HepG2 (cell line): ENCODE results near the gene MTFR1L. TPM values are rescaled to one million over a fixed set of nuclear protein-coding genes. Genes with fewer than 3 reads are reported as not detected.

ENCODE experiments used
- ATAC-seq: fragments of 200-7000 bp; cut with Tn5 transposase; 3 replicates; pipeline ENCODE4 v1.9.1; 2020; ENCODE audit warnings: mild to moderate bottlenecking, moderate library complexity
- BruUV-seq: library from RNA; stranded (reverse); fragments of 400-500 nt; replicated peaks from 2 replicates; lab custom pipeline; 2021; lab: Mats Ljungman, UMichigan
- CTCF ChIA-PET: fragments of 300-600 bp; formaldehyde crosslinking; extraction: SDS; loops from one replicate; lab custom pipeline; 2021; ENCODE audit warnings: low total read pairs, inconsistent platforms, low intra/inter-chr PET ratio; lab: Yijun Ruan, JAX
- POLR2A ChIA-PET: fragments of 350-600 bp; sonication (Branson Sonifier 250); formaldehyde crosslinking; loops from one replicate; lab custom pipeline; 2020; ENCODE audit warnings: antibody characterized with exemption, inconsistent platforms; lab: Yijun Ruan, JAX
- DNase-seq: peaks from one replicate; pipeline ENCODE4 v3.0.0-alpha.2; 2015; ENCODE audit warnings: low spot score
- FAIRE-seq: peaks from 3 replicates; lab custom pipeline; 2011; peaks lifted over from hg19 to GRCh38; lab: Jason Lieb, UNC
- H2AFZ ChIP-seq: one replicate; pipeline ENCODE4 v1.6.1; 2011; ENCODE audit warnings: low read length, inconsistent platforms
- H3K27ac ChIP-seq: fragments of 300-600 bp; 3 replicates; pipeline ENCODE4 v1.8.0; 2011; ENCODE audit warnings: mixed run types, mild to moderate bottlenecking, mixed read lengths, low read length, inconsistent platforms; ENCODE audit not compliant: insufficient read depth; ENCODE audit errors: extremely low read length
- H3K27me3 ChIP-seq, 2 experiments: fragments of 200-600 bp in 1 of 2; 2 replicates in 1 of 2; 3 replicates in 1 of 2; pipeline versions ENCODE4 v1.6.0 to v1.8.0; 2011; ENCODE audit warnings: low read length in 2 of 2, mild to moderate bottlenecking in 2 of 2, moderate library complexity in 2 of 2, inconsistent platforms in 1 of 2; ENCODE audit not compliant: insufficient read depth in 2 of 2, control insufficient read depth in 1 of 2
- H3K36me3 ChIP-seq, 2 experiments: fragments of 200-600 bp in 1 of 2; replicated peaks in 1 of 2; 2 replicates in 1 of 2; 3 replicates in 1 of 2; pipeline versions ENCODE4 v1.5.1 to v1.8.0; 2011; ENCODE audit warnings: low read length in 2 of 2, inconsistent platforms in 1 of 2; ENCODE audit not compliant: insufficient read depth in 2 of 2, control insufficient read depth in 1 of 2
- H3K4me1 ChIP-seq: 2 replicates; pipeline ENCODE4 v1.5.1; 2012; ENCODE audit warnings: low read length, inconsistent platforms; ENCODE audit not compliant: insufficient read depth
- H3K4me2 ChIP-seq: 2 replicates; pipeline ENCODE4 v1.6.0; 2011; ENCODE audit warnings: low read depth, low read length, inconsistent platforms
- H3K4me3 ChIP-seq, 3 experiments: fragments of 200-600 bp in 1 of 3; sonication (generic), shearing (Covaris generic) in 1 of 3; replicated peaks in 1 of 3; 2 replicates each; pipeline ENCODE4 v1.5.1; 2011 to 2016; ENCODE audit warnings: low read length in 3 of 3, inconsistent platforms in 2 of 3, low read depth in 2 of 3, mild to moderate bottlenecking in 2 of 3, control low read depth in 1 of 3, mixed read lengths in 1 of 3; ENCODE audit not compliant: insufficient read depth in 1 of 3
- H3K79me2 ChIP-seq: one replicate; pipeline ENCODE4 v1.6.1; 2011; ENCODE audit warnings: low read length, inconsistent platforms; ENCODE audit not compliant: insufficient read depth
- H3K9ac ChIP-seq: 2 replicates; pipeline ENCODE4 v1.6.0; 2011; ENCODE audit warnings: mild to moderate bottlenecking, low read depth, low read length, inconsistent platforms; ENCODE audit not compliant: insufficient read depth
- H3K9me3 ChIP-seq: 2 replicates; pipeline ENCODE4 v1.5.1; 2012; ENCODE audit warnings: mild to moderate bottlenecking, low read length
- H4K20me1 ChIP-seq: 2 replicates; pipeline ENCODE4 v1.6.0; 2011; ENCODE audit warnings: inconsistent platforms, mild to moderate bottlenecking, low read length, moderate library complexity; ENCODE audit not compliant: insufficient read depth
- ARID2 ChIP-seq: sonication (generic); formaldehyde crosslinking; IDR thresholded peaks from 2 replicates; pipeline ENCODE4 v1.8.1; 2022; ENCODE audit warnings: mild to moderate bottlenecking, missing genetic modification reagents, borderline replicate concordance
- ARID3A ChIP-seq: IDR thresholded peaks from 2 replicates; pipeline ENCODE4 v1.6.1; 2012; ENCODE audit warnings: low read depth, low read length, improper control_type of control experiment
- BCL6 ChIP-seq: IDR thresholded peaks from 2 replicates; pipeline ENCODE4 v1.6.1; 2016; ENCODE audit warnings: missing genetic modification reagents, missing compliant biosample characterization
- ERF ChIP-seq: IDR thresholded peaks from 2 replicates; pipeline ENCODE4 v1.6.1; 2018; ENCODE audit warnings: missing biosample characterization, missing genetic modification reagents
- FOSL1 ChIP-seq: sonication (generic); formaldehyde crosslinking; IDR thresholded peaks from 2 replicates; pipeline ENCODE4 v1.9.0; 2021; ENCODE audit warnings: missing genetic modification reagents, borderline replicate concordance
- HCFC1 ChIP-seq: fragments of 150-350 bp; IDR thresholded peaks from 2 replicates; pipeline ENCODE4 v1.6.1; 2014; ENCODE audit warnings: low read depth, low read length
- HOXA9 ChIP-seq: sonication (generic); formaldehyde crosslinking; IDR thresholded peaks from 2 replicates; pipeline ENCODE4 v1.8.1; 2022; ENCODE audit warnings: missing genetic modification reagents, mild to moderate bottlenecking, moderate library complexity, borderline replicate concordance
- PAWR ChIP-seq: sonication (generic); formaldehyde crosslinking; IDR thresholded peaks from 2 replicates; pipeline ENCODE4 v1.4.0; 2020; ENCODE audit warnings: missing genetic modification reagents, mild to moderate bottlenecking, borderline replicate concordance
- PBX2 ChIP-seq: IDR thresholded peaks from 2 replicates; pipeline ENCODE4 v1.6.1; 2016; ENCODE audit warnings: control low read depth
- PLSCR1 ChIP-seq: sonication (generic); formaldehyde crosslinking; IDR thresholded peaks from 2 replicates; pipeline ENCODE4 v1.5.0; 2020; ENCODE audit warnings: missing genetic modification reagents, mild to moderate bottlenecking, borderline replicate concordance
- SKIL ChIP-seq: sonication (generic); formaldehyde crosslinking; IDR thresholded peaks from 2 replicates; pipeline ENCODE4 v1.8.0; 2022; ENCODE audit warnings: missing genetic modification reagents, mild to moderate bottlenecking, moderate library complexity, borderline replicate concordance
- YEATS2 ChIP-seq: sonication (generic); formaldehyde crosslinking; IDR thresholded peaks from 2 replicates; pipeline ENCODE4 v1.4.0; 2020; ENCODE audit warnings: missing genetic modification reagents, borderline replicate concordance
- ZNF251 ChIP-seq: sonication (generic); formaldehyde crosslinking; IDR thresholded peaks from 2 replicates; pipeline ENCODE4 v1.9.0; 2021; ENCODE audit warnings: mild to moderate bottlenecking, missing genetic modification reagents
- ZNF331 ChIP-seq: sonication (generic); formaldehyde crosslinking; IDR thresholded peaks from 2 replicates; pipeline ENCODE4 v1.4.0; 2020; ENCODE audit warnings: missing genetic modification reagents
- ZSCAN30 ChIP-seq: sonication (generic); formaldehyde crosslinking; IDR thresholded peaks from 2 replicates; pipeline ENCODE4 v1.5.0; 2020; ENCODE audit warnings: mild to moderate bottlenecking, missing genetic modification reagents
- WGBS: methylation state at CpG from one replicate; pipeline ENCODE4 v1.1.6; 2017; ENCODE audit warnings: low lambda C conversion rate; 5-methylcytosine and 5-hydroxymethylcytosine counted together
- in situ Hi-C: cut with HindIII; loops from 2 replicates; pipeline ENCODE4 v1.10.0; 2017; ENCODE audit warnings: low pct_unique_long_range_greater_than_20kb; ENCODE audit not compliant: extremely low pct_ligation_motif_present
- intact Hi-C: fragments of 100-400 bp; cut with micrococcal nuclease; formaldehyde crosslinking; loops from one replicate; pipeline ENCODE4 v1.10.0; 2022; ENCODE audit not compliant: unreplicated experiment
- polyA plus RNA-seq, 8 experiments: library from polyadenylated mRNA; depleted of rRNA in 3 of 8; stranded (reverse) in 7 of 8; unstranded in 1 of 8; fragments of >200 nt; fragmentation: Illumina TruSeq in 4 of 8; extraction: Trizol in 4 of 8; gene quantifications; 2 replicates each; pipeline versions ENCODE4 v1.2.1 to v1.2.3, GENCODE V29; 2011 to 2016; ENCODE audit warnings: low read depth in 4 of 8, missing spikeins in 1 of 8, mixed read lengths in 1 of 8; ENCODE audit not compliant: insufficient read depth in 1 of 8
- total RNA-seq, 5 experiments: library from RNA; depleted of rRNA; stranded (reverse); fragments of >200 nt; fragmentation: Illumina TruSeq; extraction: Trizol; gene quantifications; 2 replicates each; pipeline ENCODE4 v1.2.3, GENCODE V29; 2016; ENCODE audit warnings: low read depth in 1 of 5

Gene MTFR1L
- total and polyA plus RNA-seq, 2 of the 13 experiments (the other 11 are each of a cell fraction or from before 2014, with no cell fraction given): 38.0 to 55.7 TPM

GRCh38 chr1:25816112-25816718 lies 3.5 kb upstream of the MTFR1L start:
- intact Hi-C loops: no loop called here
- ATAC-seq (no peak), FAIRE-seq (no peak)

More at GRCh38 chr1:25816112-25816718, 3.5 kb upstream of the MTFR1L start:
- Histone ChIP-seq H3K4me3 (no peak overlapping the region), H3K4me1 (peaks cover 16% of the 10 kb centered on the region), H3K79me2 (peaks cover 11% of the 10 kb centered on the region), H3K9ac (no peak overlapping the region), H2AFZ (no peak overlapping the region), H3K27me3 (no peaks in the 10 kb centered on the region; a peak in 1 of 5 replicates), H3K36me3 (no peaks in the 10 kb centered on the region), H3K27ac (no peak overlapping the region), H4K20me1 (no peaks in the 10 kb centered on the region; the same call in 1 of the 2 replicates), H3K4me2 (no peak overlapping the region), H3K9me3 (no peaks in the 10 kb centered on the region)
- CTCF ChIA-PET: no interaction called here
- BruUV-seq: no TSS peak
- DNase-seq: no peak
- TF ChIP-seq ARID2 (CRISPR knock-in tag) (no peak), ZNF251 (CRISPR knock-in tag) (no peak), ARID3A (no peak), HOXA9 (CRISPR knock-in tag) (no peak), BCL6 (CRISPR knock-in tag) (no peak), ZSCAN30 (CRISPR knock-in tag) (no peak), ZNF331 (no peak), SKIL (no peak), ERF (CRISPR knock-in tag) (no peak), PLSCR1 (CRISPR knock-in tag) (no peak), YEATS2 (CRISPR knock-in tag) (no peak), PBX2 (CRISPR knock-in tag) (no peak), FOSL1 (CRISPR knock-in tag) (no peak), PAWR (CRISPR knock-in tag) (no peak), HCFC1 (no peak)
- in situ Hi-C loops: loop anchor here (25.0 kb wide), 1 partner anchor 204 kb away; the partner anchor contains the start of gene MAN1C1
- 94% methylated on average over 13 of the region's 15 CpGs for WGBS
- POLR2A ChIA-PET: no interaction called here
